ENCODE data around the gene FLVCR2.
"Not testable (repeated sequence)": the region's sequence is repeated elsewhere in the genome, so short reads cannot be mapped to it uniquely, and the experiment has no call there.

Gene FLVCR2

DNA sequence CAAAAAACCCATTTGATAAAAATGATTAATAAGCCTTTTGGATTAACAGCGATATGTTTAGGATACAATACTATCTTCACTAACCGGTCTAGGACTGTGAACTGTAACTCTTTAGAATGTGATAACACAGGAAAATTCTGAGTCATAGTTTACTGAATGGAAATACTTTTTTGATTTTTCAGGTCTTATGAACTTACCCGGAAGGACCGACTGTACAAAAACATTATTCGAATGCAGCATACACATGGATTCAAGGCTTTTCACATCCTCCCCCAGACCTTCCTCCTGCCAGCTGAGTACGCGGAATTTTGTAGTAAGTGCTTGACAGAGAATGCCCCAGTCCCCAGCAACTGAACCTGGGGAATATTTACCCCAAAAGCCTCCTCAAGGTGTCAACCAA, 111.6 kb downstream of the FLVCR2 start:
- Histone ChIP-seq H3K9me3 (ENCODE audit: control insufficient read depth, low read length) (no peaks in the 10 kb centered on the region), H3K27ac (no peak overlapping the region), H3K36me3 (ENCODE audit: control insufficient read depth, insufficient read depth, low read length) (no peaks in the 10 kb centered on the region), H3K79me2 (no peaks in the 10 kb centered on the region), H3K4me3 (ENCODE audit: low read depth, low read length) (no peak overlapping the region), H3K9ac (no peak overlapping the region), H2AFZ (no peak overlapping the region), H3K4me1 (no peaks in the 10 kb centered on the region), H3K27me3 (ENCODE audit: control insufficient read depth, insufficient read depth, low read length) (no peaks in the 10 kb centered on the region), H3K4me2 (ENCODE audit: low read length) (no peak overlapping the region)
- no peak for TF ChIP-seq CTCF (IDR thresholded peaks at IDR 0.05)

- H3K27ac ChIP-seq; H3K4me2 ChIP-seq (ENCODE audit: low read length); H3K36me3 ChIP-seq (ENCODE audit: control insufficient read depth, insufficient read depth, low read length): not testable (repeated sequence)
Observed at GRCh38 chr14:75695025-75695424, 116.6 kb downstream of the FLVCR2 start.

DNA sequence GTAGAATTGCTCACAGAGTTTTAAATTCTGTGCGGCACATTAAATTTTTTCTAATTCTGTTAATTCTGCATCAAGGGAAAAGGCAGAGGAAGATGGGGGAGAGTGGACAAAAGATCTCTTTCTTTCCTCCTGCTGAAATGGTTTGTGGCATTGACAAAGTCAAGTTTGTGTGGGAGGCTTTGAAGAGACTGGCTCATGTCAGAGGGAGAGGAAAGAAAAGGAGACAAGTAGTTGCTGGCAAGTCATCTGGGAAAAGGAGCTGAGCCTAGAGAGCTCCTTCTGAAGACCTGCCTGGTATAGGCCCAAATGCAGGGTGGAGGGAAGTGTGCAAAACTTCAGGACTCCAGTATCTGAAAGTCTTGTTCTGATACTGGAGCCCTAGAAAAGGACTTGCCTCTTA, 119.0 kb downstream of the FLVCR2 start:
- Histone ChIP-seq H3K9ac (no peak overlapping the region), H3K9me3 (ENCODE audit: control insufficient read depth, low read length) (no peaks in the 10 kb centered on the region), H3K27ac (no peak overlapping the region), H3K4me1 (no peaks in the 10 kb centered on the region), H3K4me3 (ENCODE audit: low read depth, low read length) (no peak overlapping the region), H3K27me3 (ENCODE audit: control insufficient read depth, insufficient read depth, low read length) (no peaks in the 10 kb centered on the region), H3K4me2 (ENCODE audit: low read length) (no peak overlapping the region), H2AFZ (no peak overlapping the region), H3K79me2 (no peaks in the 10 kb centered on the region), H3K36me3 (ENCODE audit: control insufficient read depth, insufficient read depth, low read length) (no peaks in the 10 kb centered on the region)
- TF ChIP-seq CTCF (IDR thresholded peaks at IDR 0.05), result no peak

More at GRCh38 chr14:75695025-75695424, 116.6 kb downstream of the FLVCR2 start:
- not testable (repeated sequence) for H3K9ac ChIP-seq; H3K27me3 ChIP-seq (ENCODE audit: control insufficient read depth, insufficient read depth, low read length); H3K4me3 ChIP-seq (ENCODE audit: low read depth, low read length); H3K79me2 ChIP-seq; H3K9me3 ChIP-seq (ENCODE audit: control insufficient read depth, low read length); H3K4me1 ChIP-seq; H2AFZ ChIP-seq

All from parathyroid adenoma (tissue), 2 donors.